ENCODE data around the gene ZNF536.
"Not testable (repeated sequence)": the region's sequence is repeated elsewhere in the genome, so short reads cannot be mapped to it uniquely, and the experiment has no call there.

Gene ZNF536

GRCh38 chr19:30341611-30342201 is 30.5 kb upstream of the ZNF536 start:
- DNase-seq (ENCODE audit: low read depth, low spot score) = no peak

GRCh38 chr19:30342901-30343300 is 29.3 kb upstream of the ZNF536 start:
- DNase-seq (ENCODE audit: low read depth, low spot score) = no peak

- DNase-seq (ENCODE audit: low read depth, low spot score) = no peak
Measured at GRCh38 chr19:30344446-30345425, 27.4 kb upstream of the ZNF536 start.

- DNase-seq (ENCODE audit: low read depth, low spot score) = no peak
Measured at GRCh38 chr19:30345686-30346085, 26.5 kb upstream of the ZNF536 start.

- DNase-seq (ENCODE audit: low read depth, low spot score) = not testable (repeated sequence)
Measured at GRCh38 chr19:30346468-30346867, 25.7 kb upstream of the ZNF536 start.

GRCh38 chr19:30349131-30349730 is 23.0 kb upstream of the ZNF536 start:
- no peak for DNase-seq (ENCODE audit: low read depth, low spot score)

GRCh38 chr19:30350692-30351663 is 21.2 kb upstream of the ZNF536 start:
- DNase-seq (ENCODE audit: low read depth, low spot score) = no peak

- DNase-seq (ENCODE audit: low read depth, low spot score) = no peak
Measured at GRCh38 chr19:30351774-30352173, 20.4 kb upstream of the ZNF536 start.

- DNase-seq (ENCODE audit: low read depth, low spot score) = no peak
Measured at GRCh38 chr19:30353394-30353945, 18.7 kb upstream of the ZNF536 start.

- DNase-seq (ENCODE audit: low read depth, low spot score) = no peak
Measured at GRCh38 chr19:30355586-30355985, 16.6 kb upstream of the ZNF536 start.

GRCh38 chr19:30356951-30357579 is 15.1 kb upstream of the ZNF536 start:
- DNase-seq (ENCODE audit: low read depth, low spot score) = no peak

GRCh38 chr19:30357580-30357954 is 14.6 kb upstream of the ZNF536 start:
- DNase-seq (ENCODE audit: low read depth, low spot score) = no peak

- no peak for DNase-seq (ENCODE audit: low read depth, low spot score)
Measured at GRCh38 chr19:30358319-30358718, 13.9 kb upstream of the ZNF536 start.

- DNase-seq (ENCODE audit: low read depth, low spot score) = no peak
Measured at GRCh38 chr19:30358821-30359580, 13.2 kb upstream of the ZNF536 start.

- no peak for DNase-seq (ENCODE audit: low read depth, low spot score)
Measured at GRCh38 chr19:30359936-30360335, 12.2 kb upstream of the ZNF536 start.

GRCh38 chr19:30360376-30361106 is 11.6 kb upstream of the ZNF536 start:
- no peak for DNase-seq (ENCODE audit: low read depth, low spot score)

GRCh38 chr19:30361107-30361447 is 11.1 kb upstream of the ZNF536 start:
- no peak for DNase-seq (ENCODE audit: low read depth, low spot score)

GRCh38 chr19:30361721-30362120 is 10.5 kb upstream of the ZNF536 start:
- no peak for DNase-seq (ENCODE audit: low read depth, low spot score)

- DNase-seq (ENCODE audit: low read depth, low spot score) = no peak
Measured at GRCh38 chr19:30362156-30362754, 9.9 kb upstream of the ZNF536 start.
